Stomach smooth muscle (tissue), 2 donors: Measurements from ENCODE around the gene ITGA4.
"Not testable (repeated sequence)": the region's sequence is repeated elsewhere in the genome, so short reads cannot be mapped to it uniquely, and the experiment has no call there.

Source experiments
- H3K27ac ChIP-seq: one replicate; pipeline ENCODE4 v1.7.0; 2013; ENCODE audit warnings: mild to moderate bottlenecking, low read length, inconsistent platforms
- H3K27me3 ChIP-seq, 2 donors: one replicate each; pipeline ENCODE4 v1.7.0; 2013; ENCODE audit warnings: low read length in 2 of 2; ENCODE audit not compliant: insufficient read depth in 2 of 2, control insufficient read depth in 1 of 2
- H3K36me3 ChIP-seq, 2 donors: one replicate each; pipeline ENCODE4 v1.7.0; 2013; ENCODE audit warnings: low read length in 2 of 2; ENCODE audit not compliant: control insufficient read depth in 2 of 2, insufficient read depth in 2 of 2
- H3K4me1 ChIP-seq: one replicate; pipeline ENCODE4 v1.7.0; 2013; ENCODE audit warnings: low read length; ENCODE audit not compliant: control insufficient read depth, insufficient read depth
- H3K4me3 ChIP-seq, 2 donors: one replicate each; pipeline ENCODE4 v1.7.0; 2013; ENCODE audit warnings: low read length in 2 of 2
- H3K9ac ChIP-seq, 2 donors: one replicate each; pipeline ENCODE4 v1.7.0; 2013; ENCODE audit warnings: low read length in 2 of 2, mild to moderate bottlenecking in 1 of 2
- H3K9me3 ChIP-seq, 2 donors: one replicate each; pipeline ENCODE4 v1.7.0; 2013; ENCODE audit warnings: low read length in 2 of 2; ENCODE audit not compliant: control insufficient read depth in 2 of 2
- donor health status: healthy.
- donor health status: Pancreatic carcinoma.

The ITGA4 gene

DNA sequence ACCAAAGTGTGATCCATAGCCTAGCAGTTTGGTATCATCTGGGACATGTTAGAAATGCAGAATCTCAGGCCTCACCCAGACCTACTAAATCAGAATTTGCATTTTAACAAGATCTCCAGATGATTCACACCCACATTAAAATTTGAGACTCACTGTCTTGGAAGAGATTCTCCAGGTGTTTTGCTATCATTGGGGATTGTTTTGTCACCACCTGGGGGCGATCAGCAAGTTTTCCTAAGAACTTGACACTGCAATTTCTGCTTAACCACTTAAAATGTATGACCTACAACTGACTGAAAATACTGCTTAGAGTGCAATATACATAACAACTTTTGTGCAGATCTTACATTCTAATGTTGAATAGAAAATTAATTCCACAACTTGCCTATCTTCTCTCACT, 18.9 kb upstream of the ITGA4 start:
- Histone ChIP-seq H3K27ac (no peak overlapping the region), H3K36me3 (no peaks in the 10 kb centered on the region), H3K27me3 (no peaks in the 10 kb centered on the region), H3K4me1 (no peaks in the 10 kb centered on the region), H3K9ac (no peak overlapping the region), H3K4me3 (no peak overlapping the region), H3K9me3 (no peaks in the 10 kb centered on the region)

DNA sequence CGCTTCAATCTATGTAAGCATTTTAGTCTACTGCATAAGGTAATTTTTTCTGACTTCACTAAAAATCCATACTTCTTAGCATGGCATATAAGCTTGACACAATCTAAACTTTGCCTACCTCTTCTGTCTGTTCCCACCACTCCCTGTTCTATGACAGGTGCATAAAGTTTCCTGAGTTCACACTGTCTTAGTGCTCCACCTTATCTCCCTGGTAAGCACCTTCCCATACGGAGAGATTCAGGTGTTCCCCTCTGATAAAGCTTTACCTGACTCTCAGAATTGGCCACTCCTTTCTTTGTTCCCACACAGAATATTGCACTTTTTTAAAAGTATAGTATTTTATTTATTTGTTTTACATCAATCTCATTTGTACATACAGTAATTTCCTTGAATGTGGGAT, 16.8 kb upstream of the ITGA4 start:
- Histone ChIP-seq H3K9ac (no peak overlapping the region), H3K4me3 (no peak overlapping the region), H3K36me3 (no peaks in the 10 kb centered on the region), H3K4me1 (no peaks in the 10 kb centered on the region), H3K27ac (no peak overlapping the region), H3K27me3 (no peaks in the 10 kb centered on the region), H3K9me3 (no peaks in the 10 kb centered on the region)

DNA sequence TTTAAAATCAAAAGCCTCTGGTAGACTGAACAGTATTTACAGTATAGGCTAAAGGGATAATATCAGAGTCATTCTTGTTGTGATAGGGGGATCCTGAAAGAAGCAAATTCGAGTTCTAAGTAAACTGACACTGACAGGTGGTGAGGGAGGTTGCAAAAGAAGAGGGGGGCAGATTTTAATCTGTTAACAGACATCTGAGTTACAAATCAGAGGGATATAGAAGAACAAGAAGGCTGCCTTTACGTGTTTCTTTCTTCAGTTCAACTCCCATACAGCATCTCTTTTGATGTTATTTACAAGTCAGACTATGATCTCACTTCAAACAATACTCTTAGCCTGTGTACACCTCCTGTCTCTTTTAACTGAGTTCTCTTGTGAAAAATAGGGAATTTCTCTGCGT, 16.3 kb upstream of the ITGA4 start:
- no peaks in the 10 kb centered on the region for H3K27me3 ChIP-seq
- no peak overlapping the region for H3K4me3 ChIP-seq
- no peaks in the 10 kb centered on the region for H3K36me3 ChIP-seq
- H3K9ac ChIP-seq: no peak overlapping the region
- H3K9me3 ChIP-seq: no peaks in the 10 kb centered on the region
- no peak overlapping the region for H3K27ac ChIP-seq
- H3K4me1 ChIP-seq: no peaks in the 10 kb centered on the region

DNA sequence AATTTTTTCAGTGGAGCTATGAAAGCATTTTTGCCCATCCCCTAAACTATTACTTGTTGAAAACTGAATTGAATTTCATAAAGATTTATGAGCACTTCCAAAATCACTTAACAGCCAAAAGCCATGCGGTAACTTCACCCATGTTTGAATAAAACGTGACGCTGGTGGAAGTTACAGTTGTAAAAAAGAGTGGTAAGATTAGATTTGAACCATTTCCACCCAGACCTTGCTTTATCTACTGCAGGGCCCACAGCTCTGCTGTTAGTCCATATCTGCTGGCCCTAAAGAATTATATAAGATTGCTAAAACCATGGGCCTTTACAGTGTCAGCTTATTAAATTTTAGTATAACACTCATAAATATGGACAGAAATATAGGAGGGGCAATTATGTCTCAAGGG, 15.5 kb upstream of the ITGA4 start:
- Histone ChIP-seq H3K9me3 (no peaks in the 10 kb centered on the region), H3K27me3 (no peaks in the 10 kb centered on the region), H3K4me3 (no peak overlapping the region), H3K4me1 (no peaks in the 10 kb centered on the region), H3K27ac (no peak overlapping the region), H3K9ac (no peak overlapping the region), H3K36me3 (no peaks in the 10 kb centered on the region)

DNA sequence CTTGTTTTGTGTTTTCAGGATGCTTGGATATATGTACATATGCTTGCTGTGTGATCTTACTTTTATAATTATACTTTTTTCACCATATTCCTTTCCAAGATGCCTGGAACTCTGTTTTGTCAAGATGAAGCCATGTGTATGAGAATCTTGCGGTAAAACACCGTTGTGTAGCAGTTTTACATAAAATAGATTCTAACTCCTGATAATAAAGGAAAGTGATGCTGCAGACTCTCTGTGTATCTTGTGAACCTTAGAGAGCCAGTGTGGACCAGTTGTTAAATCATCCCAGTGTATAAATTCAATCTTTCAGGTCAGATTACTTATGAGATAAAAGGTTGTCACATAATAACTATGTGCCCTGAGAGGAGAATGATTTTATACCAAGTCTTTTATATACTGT, 12.5 kb upstream of the ITGA4 start:
- H3K9ac ChIP-seq: no peak overlapping the region
- H3K27me3 ChIP-seq: no peaks in the 10 kb centered on the region
- no peaks in the 10 kb centered on the region for H3K9me3 ChIP-seq
- no peak overlapping the region for H3K4me3 ChIP-seq
- no peak overlapping the region for H3K27ac ChIP-seq
- H3K36me3 ChIP-seq: no peaks in the 10 kb centered on the region
- H3K4me1 ChIP-seq: no peaks in the 10 kb centered on the region

DNA sequence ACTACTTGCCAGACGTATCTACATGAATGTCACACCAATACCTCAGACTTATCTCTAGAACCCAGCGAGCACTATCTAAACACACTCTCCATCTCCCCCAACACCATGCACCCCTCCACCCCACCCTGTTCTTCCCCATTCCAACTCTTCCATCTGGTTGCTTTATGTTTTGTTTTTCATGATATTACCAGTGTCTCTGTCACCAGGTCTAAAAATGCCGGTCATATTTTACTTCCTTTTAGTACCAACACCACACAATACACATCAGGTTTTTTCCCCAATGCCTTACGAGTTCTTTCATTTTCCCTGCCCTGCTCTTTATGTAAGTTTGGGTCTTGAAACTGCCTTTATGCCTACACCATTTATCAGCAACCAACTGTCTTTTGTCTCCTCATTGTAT, 10.2 kb upstream of the ITGA4 start:
- Histone ChIP-seq H3K27ac (no peak overlapping the region), H3K4me1 (no peaks in the 10 kb centered on the region), H3K9ac (no peak overlapping the region), H3K36me3 (no peaks in the 10 kb centered on the region), H3K9me3 (no peaks in the 10 kb centered on the region), H3K27me3 (no peaks in the 10 kb centered on the region), H3K4me3 (no peak overlapping the region)

DNA sequence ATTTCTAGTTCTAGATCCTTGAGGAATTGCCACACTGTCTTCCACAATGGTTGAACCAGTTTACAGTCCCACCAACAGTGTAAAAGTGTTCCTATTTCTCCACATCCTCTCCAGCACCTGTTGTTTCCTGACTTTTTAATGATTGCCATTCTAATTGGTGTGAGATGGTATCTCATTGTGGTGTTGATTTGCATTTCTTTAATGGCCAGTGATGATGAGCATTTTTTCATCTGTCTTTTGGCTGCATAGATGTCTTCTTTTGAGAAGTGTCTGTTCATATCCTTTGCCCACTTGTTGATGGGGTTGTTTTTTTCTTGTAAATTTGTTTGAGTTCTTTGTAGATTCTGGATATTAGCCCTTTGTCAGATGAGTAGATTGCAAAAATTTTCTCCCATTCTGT, 7.9 kb upstream of the ITGA4 start:
- H3K9me3 ChIP-seq, H3K4me1 ChIP-seq, H3K27me3 ChIP-seq, H3K27ac ChIP-seq, H3K36me3 ChIP-seq, H3K4me3 ChIP-seq, H3K9ac ChIP-seq: not testable (repeated sequence)

DNA sequence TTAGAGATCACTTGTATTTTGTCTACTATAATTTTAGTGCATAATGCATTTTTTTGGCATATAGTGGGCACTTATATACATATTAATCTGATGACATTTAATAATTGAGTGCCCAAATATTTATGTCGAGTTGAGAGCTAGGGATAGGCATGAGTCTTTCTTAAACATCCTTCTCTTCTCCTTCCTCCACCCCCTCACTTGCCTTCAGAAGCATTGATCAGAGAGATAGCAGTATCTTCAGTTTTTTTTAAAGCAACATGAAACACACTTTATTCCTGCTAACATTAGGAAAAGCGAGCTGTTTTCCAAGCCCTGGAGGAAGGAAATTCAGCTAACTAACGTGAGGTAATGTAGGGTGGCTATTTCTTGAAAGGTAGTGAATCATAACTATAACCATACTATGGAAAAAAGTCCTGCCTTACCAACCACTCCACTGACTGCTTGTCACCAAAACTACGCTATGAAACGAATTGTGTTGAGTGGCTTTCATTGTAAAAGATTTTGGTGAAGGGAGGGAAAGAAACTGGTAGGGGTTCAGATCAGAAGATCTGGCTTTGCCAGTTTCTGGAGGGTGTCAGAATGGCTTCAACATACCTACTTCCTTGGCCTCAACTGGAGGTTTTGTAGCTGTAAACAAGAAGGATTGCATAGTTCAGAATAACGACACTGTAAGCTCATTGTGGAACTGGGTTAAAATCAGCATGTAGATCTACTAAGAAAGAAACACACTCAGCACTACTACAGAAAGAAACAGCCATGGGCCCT, 2.3 kb upstream of the ITGA4 start:
- Histone ChIP-seq H3K36me3 (no peaks in the 10 kb centered on the region), H3K4me1 (peaks cover 5% of the 10 kb centered on the region), H3K4me3 (no peak overlapping the region), H3K9me3 (no peaks in the 10 kb centered on the region), H3K27me3 (peaks cover 8 to 13% of the 10 kb centered on the region in 2 donors), H3K9ac (no peak overlapping the region), H3K27ac (no peak overlapping the region)

DNA sequence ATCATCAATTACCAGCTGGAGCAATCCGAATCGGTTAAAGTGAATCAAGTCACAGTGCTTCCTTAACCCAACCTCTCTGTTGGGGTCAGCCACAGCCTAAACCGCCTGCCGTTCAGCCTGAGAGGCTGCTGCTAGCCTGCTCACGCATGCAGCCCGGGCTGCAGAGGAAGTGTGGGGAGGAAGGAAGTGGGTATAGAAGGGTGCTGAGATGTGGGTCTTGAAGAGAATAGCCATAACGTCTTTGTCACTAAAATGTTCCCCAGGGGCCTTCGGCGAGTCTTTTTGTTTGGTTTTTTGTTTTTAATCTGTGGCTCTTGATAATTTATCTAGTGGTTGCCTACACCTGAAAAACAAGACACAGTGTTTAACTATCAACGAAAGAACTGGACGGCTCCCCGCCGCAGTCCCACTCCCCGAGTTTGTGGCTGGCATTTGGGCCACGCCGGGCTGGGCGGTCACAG, 496 bp upstream of the ITGA4 start:
- H3K27me3 ChIP-seq: peaks cover 8 to 13% of the 10 kb centered on the region in 2 donors
- H3K9ac ChIP-seq: peak overlapping the region; percentile 22 to 43
- H3K4me1 ChIP-seq: peaks cover 5% of the 10 kb centered on the region
- H3K9me3 ChIP-seq: no peaks in the 10 kb centered on the region
- no peak overlapping the region for H3K27ac ChIP-seq
- H3K4me3 ChIP-seq: peak overlapping the region; percentile 70 to 74
- no peaks in the 10 kb centered on the region for H3K36me3 ChIP-seq

DNA sequence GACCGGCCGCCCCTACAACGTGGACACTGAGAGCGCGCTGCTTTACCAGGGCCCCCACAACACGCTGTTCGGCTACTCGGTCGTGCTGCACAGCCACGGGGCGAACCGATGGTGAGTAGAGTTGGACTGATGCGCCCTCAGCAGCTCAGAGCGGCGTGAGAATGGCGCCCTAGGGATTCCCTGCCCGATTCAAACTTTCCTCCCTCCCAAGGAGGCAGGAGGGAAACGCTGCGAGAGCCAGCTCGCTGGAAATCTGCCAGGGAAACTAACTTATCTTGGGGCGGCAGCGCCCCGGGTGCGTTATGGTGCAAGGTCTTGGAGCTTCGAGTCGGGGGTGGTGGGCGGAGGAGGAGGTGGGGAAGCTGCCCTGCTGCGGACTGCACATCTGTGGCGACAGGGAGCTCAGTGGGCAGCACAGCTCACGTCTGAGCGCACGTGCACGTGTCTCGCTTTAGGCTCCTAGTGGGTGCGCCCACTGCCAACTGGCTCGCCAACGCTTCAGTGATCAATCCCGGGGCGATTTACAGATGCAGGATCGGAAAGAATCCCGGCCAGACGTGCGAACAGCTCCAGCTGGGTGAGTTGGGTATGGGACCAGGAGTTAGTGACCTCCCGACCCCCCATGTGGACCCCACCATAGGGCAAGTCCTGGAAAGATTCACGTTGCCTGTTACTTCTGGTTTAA, 697 bp downstream of the ITGA4 start:
- Histone ChIP-seq H3K9me3 (no peaks in the 10 kb centered on the region), H3K27me3 (peaks cover 8 to 13% of the 10 kb centered on the region in 2 donors), H3K36me3 (no peaks in the 10 kb centered on the region), H3K9ac (peak overlapping the region in 1 of 2 donors; percentile 43), H3K4me1 (peaks cover 5% of the 10 kb centered on the region), H3K4me3 (peak overlapping the region; percentile 70 to 74), H3K27ac (no peak overlapping the region)

DNA sequence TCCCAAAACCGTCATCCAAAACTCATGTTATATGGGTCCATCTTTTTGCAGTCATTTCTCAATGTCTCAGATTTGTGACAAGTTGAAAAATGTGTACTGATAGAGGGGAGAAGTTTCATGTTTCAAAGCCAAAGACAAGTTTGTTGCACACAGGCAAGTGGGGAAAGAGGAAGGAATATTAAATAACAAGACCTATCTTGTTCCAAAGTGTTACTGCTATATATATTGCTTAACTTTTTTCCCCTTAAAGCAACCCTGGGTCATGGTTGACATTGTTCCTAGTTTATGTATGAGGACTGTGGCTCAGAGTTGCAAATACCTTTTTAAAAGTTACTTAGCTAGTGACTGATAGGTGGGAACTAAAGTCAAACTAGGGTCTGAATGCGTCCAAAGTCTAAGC, 1.7 kb downstream of the ITGA4 start:
- H3K27me3 ChIP-seq: peaks cover 8 to 13% of the 10 kb centered on the region in 2 donors
- no peaks in the 10 kb centered on the region for H3K36me3 ChIP-seq
- no peak overlapping the region for H3K9ac ChIP-seq
- H3K27ac ChIP-seq: no peak overlapping the region
- H3K4me3 ChIP-seq: no peak overlapping the region
- peaks cover 5% of the 10 kb centered on the region for H3K4me1 ChIP-seq
- H3K9me3 ChIP-seq: no peaks in the 10 kb centered on the region
